ENCODE measurements around the gene OR5K3. TPM values are rescaled to one million over a fixed set of nuclear protein-coding genes. Genes with fewer than 3 reads are reported as not detected.

Gene OR5K3
- total RNA-seq, 1 donor from 2014 or later, result not detected

- no peak for DNase-seq
These were observed 43.9 kb downstream of the OR5K3 start for GRCh38 chr3:98434412-98434811.

GRCh38 chr3:98440283-98440682 is 49.8 kb downstream of the OR5K3 start:
- DNase-seq, result no peak

Other genes starting within 250 kb of the OR5K3 start
- gene OR5H14, start 243.2 kb upstream of the OR5K3 start, total RNA-seq, result under 0.01 TPM in 1 of 2 replicates, not detected in the other
- not detected in 2 replicates for gene OR5H15, start 224.0 kb upstream of the OR5K3 start, total RNA-seq
- not detected in 2 replicates for gene OR5H6, start 126.4 kb upstream of the OR5K3 start, total RNA-seq
- not detected in 2 replicates for gene OR5H2, start 108.2 kb upstream of the OR5K3 start, total RNA-seq
- gene OR5K4, start 36.8 kb upstream of the OR5K3 start, total RNA-seq, result not detected in 2 replicates
- not detected in 2 replicates for gene OR5K1, start 72.5 kb downstream of the OR5K3 start, total RNA-seq
- gene OR5K2, start 107.0 kb downstream of the OR5K3 start, total RNA-seq, result not detected in 2 replicates
- 153 and 260 TPM in 2 replicates for gene CLDND1, start 132.2 kb downstream of the OR5K3 start, total RNA-seq
- gene GPR15, start 141.3 kb downstream of the OR5K3 start, total RNA-seq, result not detected in 2 replicates
- gene CPOX, start 202.9 kb downstream of the OR5K3 start, total RNA-seq, result 26.0 and 33.2 TPM in 2 replicates

Measured in dermis blood vessel endothelial cell (primary cell).